HG03342 (cell line): Measurements from ENCODE around the gene MAEA.

Source experiments
- ATAC-seq: cut with Tn5 transposase; IDR thresholded peaks from one replicate; pipeline ENCODE4 v1.9.1; 2021; ENCODE audit warnings: mild to moderate bottlenecking, moderate library complexity; ENCODE audit not compliant: unreplicated experiment

Gene MAEA

GRCh38 chr4:1349359-1350168 lies 59.9 kb downstream of the MAEA start:
- no peak for ATAC-seq

- no peak for ATAC-seq
Measured at GRCh38 chr4:1350169-1350520, 60.5 kb downstream of the MAEA start.

GRCh38 chr4:1351854-1352566 lies 62.3 kb downstream of the MAEA start:
- ATAC-seq = peak; percentile 27

GRCh38 chr4:1352567-1352900 lies 62.8 kb downstream of the MAEA start:
- ATAC-seq = no peak

- no peak for ATAC-seq
Measured at GRCh38 chr4:1353186-1354055, 63.7 kb downstream of the MAEA start.

GRCh38 chr4:1354136-1354982 lies 64.7 kb downstream of the MAEA start:
- ATAC-seq = no peak

- ATAC-seq = no peak
Measured at GRCh38 chr4:1354983-1355275, 65.2 kb downstream of the MAEA start.

GRCh38 chr4:1355378-1355777 lies 65.7 kb downstream of the MAEA start:
- ATAC-seq = no peak

- no peak for ATAC-seq
Measured at GRCh38 chr4:1356181-1356998, 66.7 kb downstream of the MAEA start.

GRCh38 chr4:1357356-1358248 lies 67.9 kb downstream of the MAEA start:
- no peak for ATAC-seq

GRCh38 chr4:1358421-1359143 lies 68.9 kb downstream of the MAEA start:
- no peak for ATAC-seq

GRCh38 chr4:1359144-1359501 lies 69.4 kb downstream of the MAEA start:
- ATAC-seq = no peak

GRCh38 chr4:1359976-1360375 lies 70.3 kb downstream of the MAEA start:
- ATAC-seq = no peak

GRCh38 chr4:1360423-1361283 lies 71.0 kb downstream of the MAEA start:
- ATAC-seq = no peak

GRCh38 chr4:1361431-1361830 lies 71.7 kb downstream of the MAEA start:
- ATAC-seq = no peak

GRCh38 chr4:1362046-1362445 lies 72.4 kb downstream of the MAEA start:
- no peak for ATAC-seq

GRCh38 chr4:1362521-1362920 lies 72.8 kb downstream of the MAEA start:
- ATAC-seq = no peak

GRCh38 chr4:1363513-1363912 lies 73.8 kb downstream of the MAEA start:
- ATAC-seq = no peak
